Activated naive CD8-positive, alpha-beta T cell treated with anti-CD3 and anti-CD28 coated beads, Interleukin-2, amount 10 ng/mL, durations not matched to agents 7 days and 5 days (primary cell): Measurements from ENCODE around the gene THAP12. TPM values are rescaled to one million over a fixed set of nuclear protein-coding genes. Genes with fewer than 3 reads are reported as not detected.

Experiments used
- total RNA-seq, 2 experiments: library from RNA; stranded (reverse); gene quantifications; one replicate each; pipeline ENCODE4 v1.2.3, GENCODE V29; 2021

THAP12 gene
- total RNA-seq, 2 experiments from 2014 or later: 48.8 to 49.4 TPM

Other genes starting within 250 kb of the THAP12 start
- gene WNT11, start 174.6 kb downstream of the THAP12 start, total RNA-seq: 1 to 10 TPM; 1.4 to 2.1 TPM
- 1 to 10 TPM; 4.5 to 6.8 TPM for gene GVQW3, start 191 bp upstream of the THAP12 start, total RNA-seq
- 10 to 100 TPM; 35.7 to 42.4 TPM for gene EMSY, start 63.9 kb upstream of the THAP12 start, total RNA-seq